Measurements from ENCODE around the gene FHIT. TPM values are rescaled to one million over a fixed set of nuclear protein-coding genes. Genes with fewer than 3 reads are reported as not detected.
"Not testable (repeated sequence)": the region's sequence is repeated elsewhere in the genome, so short reads cannot be mapped to it uniquely, and the experiment has no call there.

The FHIT gene
- polyA plus RNA-seq, 3 donors = 3.1 to 3.9 (median 3.3) TPM

DNA sequence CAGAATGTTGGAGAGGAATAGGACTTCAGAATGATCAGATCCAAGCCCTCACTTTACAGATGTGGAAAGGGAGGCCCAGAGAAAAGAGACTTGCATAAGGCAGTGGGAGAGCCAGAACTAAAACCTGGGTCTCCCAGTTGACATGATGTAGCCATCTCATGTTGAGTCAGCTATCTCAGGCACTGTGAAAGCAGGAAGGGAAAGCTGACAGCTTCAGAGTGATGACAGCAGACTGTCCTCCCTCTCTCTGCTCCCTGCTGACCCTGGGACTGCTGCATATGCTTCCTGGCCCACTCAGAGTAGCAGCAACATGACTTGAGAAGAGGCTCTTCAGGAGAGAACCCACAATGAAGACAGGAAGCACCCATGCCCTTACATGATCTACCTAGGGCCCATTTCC is 14.7 kb downstream of the FHIT start:
- no peak overlapping the region for H3K27ac ChIP-seq (ENCODE audit: low read depth, low read length)

- H3K27ac ChIP-seq (ENCODE audit: low read depth, low read length) = no peak overlapping the region
Observed at GRCh38 chr3:61233746-61234145, 17.5 kb downstream of the FHIT start.

DNA sequence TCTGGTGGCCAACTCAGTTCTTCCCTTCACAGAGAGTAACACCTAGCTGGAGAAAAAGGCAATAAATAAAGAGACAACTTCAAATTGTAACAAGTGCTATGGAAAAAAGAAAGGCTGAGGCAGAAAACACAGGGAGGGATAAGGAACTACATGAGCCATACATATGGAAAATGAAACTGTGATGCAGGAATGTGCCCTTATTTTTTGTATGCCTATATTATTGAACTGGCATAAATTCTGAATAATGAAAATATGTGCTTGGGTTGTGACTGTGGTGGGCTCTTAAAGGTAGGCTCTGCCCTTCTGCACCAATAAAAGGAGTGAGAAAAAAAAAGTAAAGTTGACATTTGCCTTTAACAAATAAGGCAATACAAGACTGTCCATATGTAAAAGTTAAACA is 19.6 kb downstream of the FHIT start:
- no peak overlapping the region for H3K27ac ChIP-seq (ENCODE audit: low read depth, low read length)

DNA sequence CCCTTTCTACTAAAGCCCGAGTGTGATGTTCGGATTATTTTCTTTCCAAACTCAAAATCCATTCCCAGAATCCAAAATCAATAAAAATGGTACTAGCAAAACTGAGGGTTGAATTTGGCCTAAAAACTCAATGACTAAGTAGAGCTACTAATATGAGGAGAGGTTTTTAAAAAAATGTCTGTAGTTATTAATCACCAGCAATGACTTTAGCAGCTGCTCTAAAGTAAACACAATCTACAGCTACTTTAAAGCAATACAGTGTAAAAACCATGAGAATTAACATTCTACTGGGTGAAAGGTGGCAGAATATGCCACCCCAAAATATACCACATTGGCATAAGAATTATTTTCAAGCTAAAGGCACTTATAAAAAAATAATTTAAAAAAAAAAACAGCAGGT is 23.5 kb downstream of the FHIT start:
- 64 to 87% (median 80%) methylated on average over 2 of the region's 2 CpGs for WGBS, 3 donors
- no peak overlapping the region for H3K27ac ChIP-seq (ENCODE audit: low read depth, low read length)

- no peak overlapping the region for H3K27ac ChIP-seq (ENCODE audit: low read depth, low read length)
- whole genome bisulfite sequencing, 3 donors = 91 to 93% (median 92%) methylated on average over 6 of the region's 6 CpGs
Observed at GRCh38 chr3:61226166-61226686, 25.0 kb downstream of the FHIT start.

- WGBS, 3 donors = 92 to 96% (median 92%) methylated on average over 2 of the region's 2 CpGs
- no peak overlapping the region for H3K27ac ChIP-seq (ENCODE audit: low read depth, low read length)
Observed at GRCh38 chr3:61224823-61225222, 26.4 kb downstream of the FHIT start.

- H3K27ac ChIP-seq (ENCODE audit: low read depth, low read length) = no peak overlapping the region
- WGBS, 3 donors = 82 to 88% (median 84%) methylated on average over 2 of the region's 2 CpGs
Observed at GRCh38 chr3:61223451-61223850, 27.8 kb downstream of the FHIT start.

DNA sequence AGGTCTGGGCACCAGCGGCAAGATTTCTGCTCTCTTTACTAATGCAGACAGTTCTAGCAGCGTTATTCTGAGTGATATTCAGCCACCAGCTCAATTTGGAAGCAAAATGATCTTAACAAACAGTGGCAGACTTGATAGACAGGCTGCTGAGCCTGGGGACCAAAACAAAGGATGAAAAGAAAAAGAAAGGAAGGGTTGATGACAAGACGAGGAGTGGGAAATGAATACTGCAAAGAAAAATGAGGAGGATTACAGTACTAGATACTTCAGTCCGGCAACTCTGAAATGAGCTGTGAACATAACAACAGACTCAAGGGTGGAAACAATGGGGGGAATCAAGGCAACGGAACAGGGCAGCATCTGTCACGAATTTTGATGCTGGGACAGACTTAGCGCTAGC is 28.8 kb downstream of the FHIT start:
- WGBS, 3 donors = 94 to 96% (median 95%) methylated on average over 7 of the region's 7 CpGs

GRCh38 chr3:61221759-61222362 is 29.4 kb downstream of the FHIT start:
- H3K27ac ChIP-seq (ENCODE audit: low read depth, low read length) = no peak overlapping the region
- 85 to 87% (median 86%) methylated on average over 6 of the region's 6 CpGs for WGBS, 3 donors

More for the DNA sequence above, 28.8 kb downstream of the FHIT start:
- no peak overlapping the region for H3K27ac ChIP-seq (ENCODE audit: low read depth, low read length)

DNA sequence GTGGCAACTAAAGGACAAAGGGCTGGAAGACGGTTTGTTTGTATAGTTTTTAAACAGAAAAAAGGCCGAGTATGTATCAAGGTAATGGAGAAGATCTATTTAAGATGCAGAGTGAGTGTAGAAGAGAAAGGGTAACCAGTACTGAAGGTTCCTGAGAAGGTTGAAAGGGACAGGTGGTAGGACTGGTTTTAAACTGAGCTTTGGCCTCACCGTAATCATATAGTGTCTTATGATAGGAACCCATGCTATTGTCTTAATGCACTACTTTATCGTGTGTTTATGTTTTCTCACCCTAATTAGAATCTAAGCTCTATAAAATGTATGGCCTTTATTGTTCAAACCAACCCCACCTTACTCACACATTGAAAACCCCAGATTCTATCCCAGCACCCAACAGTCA is 32.7 kb downstream of the FHIT start:
- WGBS, 3 donors = 76 to 84% (median 81%) methylated on average over 4 of the region's 4 CpGs
- H3K27ac ChIP-seq (ENCODE audit: low read depth, low read length) = no peak overlapping the region

- not testable (repeated sequence) for H3K27ac ChIP-seq (ENCODE audit: low read depth, low read length)
- 92 to 96% (median 94%) methylated on average over 3 of the region's 3 CpGs for WGBS, 3 donors
Observed at GRCh38 chr3:61216171-61216570, 35.1 kb downstream of the FHIT start.

- no peak overlapping the region for H3K27ac ChIP-seq (ENCODE audit: low read depth, low read length)
- 93 to 97% (median 95%) methylated on average over 17 of the region's 17 CpGs for WGBS, 3 donors
Observed at GRCh38 chr3:61202086-61202485, 49.2 kb downstream of the FHIT start.

- H3K27ac ChIP-seq (ENCODE audit: low read depth, low read length) = no peak overlapping the region
- WGBS, 3 donors = 70 to 89% (median 71%) methylated on average over 3 of the region's 3 CpGs
Observed at GRCh38 chr3:61201071-61201470, 50.2 kb downstream of the FHIT start.

GRCh38 chr3:61200270-61200669 is 51.0 kb downstream of the FHIT start:
- H3K27ac ChIP-seq (ENCODE audit: low read depth, low read length) = no peak overlapping the region

DNA sequence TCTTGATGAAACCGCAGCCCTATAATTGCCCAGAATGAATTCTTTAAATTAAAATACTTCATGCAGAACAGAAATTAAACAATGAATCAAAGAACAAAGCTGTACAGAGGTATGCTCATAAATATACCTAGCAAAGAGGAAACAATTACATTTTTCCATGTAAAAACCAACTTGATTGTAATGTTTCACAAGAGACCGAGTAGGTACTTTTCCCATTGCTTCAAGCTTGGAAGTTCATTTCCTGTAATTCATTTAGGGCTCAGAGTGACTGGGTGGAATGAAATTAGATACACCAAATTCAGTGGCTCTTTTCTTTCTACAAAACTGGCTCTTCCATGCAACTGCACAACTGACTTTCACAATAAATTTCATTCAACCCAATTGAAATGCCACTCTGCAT is 51.4 kb downstream of the FHIT start:
- 73 to 93% (median 81%) methylated on average over 2 of the region's 2 CpGs for WGBS, 3 donors
- H3K27ac ChIP-seq (ENCODE audit: low read depth, low read length) = no peak overlapping the region

DNA sequence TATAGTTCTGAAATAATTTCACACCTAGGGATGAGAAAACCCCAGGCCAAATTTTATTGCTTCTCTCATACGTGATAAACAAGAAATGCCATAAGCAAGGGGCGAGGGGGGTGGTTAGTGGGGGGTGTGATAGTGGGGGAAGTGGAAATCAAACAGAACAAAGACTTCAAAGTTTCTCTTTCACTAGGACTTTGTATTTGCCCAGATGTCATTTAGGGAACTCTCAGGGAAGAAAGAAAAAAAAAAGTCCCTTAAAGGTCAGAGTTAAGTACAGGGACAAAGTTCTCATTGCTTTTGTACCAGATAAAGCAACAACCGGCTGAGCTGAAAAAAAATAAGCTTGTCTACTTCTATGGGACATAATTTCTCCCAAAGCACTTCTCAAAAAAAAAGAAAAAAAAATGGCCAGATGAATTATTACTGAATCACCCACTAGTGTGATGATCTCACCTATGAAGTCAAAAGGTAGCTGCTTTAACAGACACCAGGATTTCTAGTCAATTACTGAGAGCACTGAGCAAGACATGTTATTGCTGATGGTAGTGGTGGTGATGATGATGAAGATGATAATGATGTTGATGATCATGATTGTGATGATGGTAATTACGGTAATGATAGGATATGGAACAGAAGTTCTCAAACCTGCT is 56.2 kb downstream of the FHIT start:
- 72 to 79% (median 78%) methylated on average over 4 of the region's 4 CpGs for WGBS, 3 donors
- H3K27ac ChIP-seq (ENCODE audit: low read depth, low read length) = no peak overlapping the region

- no peak overlapping the region for H3K27ac ChIP-seq (ENCODE audit: low read depth, low read length)
Observed at GRCh38 chr3:61192222-61192621, 59.0 kb downstream of the FHIT start.

GRCh38 chr3:61190205-61190604 is 61.0 kb downstream of the FHIT start:
- WGBS, 3 donors = 94 to 97% (median 95%) methylated on average over 1 of the region's 1 CpG
- not testable (repeated sequence) for H3K27ac ChIP-seq (ENCODE audit: low read depth, low read length)

- 58 to 61% (median 59%) methylated on average over 3 of the region's 3 CpGs for WGBS, 3 donors
- H3K27ac ChIP-seq (ENCODE audit: low read depth, low read length) = no peak overlapping the region
Observed at GRCh38 chr3:61186030-61186429, 65.2 kb downstream of the FHIT start.

DNA sequence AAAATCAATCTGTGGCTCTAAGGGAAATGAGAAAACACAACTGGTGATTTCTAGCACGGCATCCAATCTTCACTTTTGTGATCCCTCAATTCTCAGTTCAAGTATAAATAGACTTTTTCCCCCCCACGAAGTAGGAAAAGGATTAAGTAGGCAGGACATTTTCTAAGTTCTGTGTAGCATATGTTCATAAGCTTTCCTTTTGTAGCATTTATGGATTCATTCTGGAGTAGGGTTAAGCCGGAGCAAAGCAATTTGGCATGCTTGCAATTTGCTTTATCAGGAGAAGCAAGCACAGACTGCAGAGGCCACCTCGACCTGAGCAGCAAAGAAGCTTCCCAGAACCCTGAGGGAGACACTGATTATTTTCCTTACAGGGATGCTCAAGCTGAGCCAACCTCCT is 66.3 kb downstream of the FHIT start:
- WGBS, 3 donors = 43 to 62% (median 51%) methylated on average over 4 of the region's 4 CpGs
- H3K27ac ChIP-seq (ENCODE audit: low read depth, low read length) = no peak overlapping the region

DNA sequence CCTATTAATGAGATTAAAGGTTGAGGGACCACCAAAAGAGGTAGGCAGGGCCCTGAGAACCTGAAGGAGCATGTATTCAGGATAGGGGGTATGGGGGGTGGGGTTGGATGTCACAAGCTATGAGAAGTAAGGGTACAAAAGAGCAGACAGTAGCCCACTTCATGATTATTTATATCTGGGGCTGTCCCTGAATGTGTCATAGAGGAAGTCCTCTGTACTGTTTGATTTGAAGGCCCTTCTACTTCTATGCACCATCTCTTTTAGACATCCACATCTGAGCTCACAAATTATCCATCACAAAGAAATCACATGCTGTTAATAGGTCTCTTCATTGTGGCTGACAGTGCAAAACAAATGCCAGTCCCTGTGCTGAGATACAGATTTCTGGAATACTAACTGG is 68.6 kb downstream of the FHIT start:
- H3K27ac ChIP-seq (ENCODE audit: low read depth, low read length) = no peak overlapping the region
